Heart left ventricle (tissue), 13 donors: ENCODE results near the gene SPATA21.

Source experiments
- POLR2A ChIP-seq, 2 donors: fragments of 450-650 bp; IDR thresholded peaks; one replicate each; pipeline ENCODE4 v1.6.1; 2017; ENCODE audit warnings: antibody characterized with exemption in 2 of 2, mild to moderate bottlenecking in 2 of 2, moderate library complexity in 2 of 2
- TF ChIP-seq, protein P1 (sequence below), 12 donors: fragments of 200-600 bp; sonication (generic) in 4 of 12; IDR thresholded peaks; one replicate each; pipeline versions ENCODE4 v1.5.0 to v1.8.0; 2018 to 2022; ENCODE audit warnings: antibody characterized with exemption in 12 of 12, mild to moderate bottlenecking in 5 of 12
- donor health status: ischemic (EF 13 %, LVEDD 7.1; RV severe dilation, severe dysfunction).
- donor health status: DM: no; HTN: yes; CAD: no.
- donor health status: DM: no; HTN: no; CAD: no.
- donor health status: ischemic (EF 25% LVEDD 6.9; RV normal size, moderate dysfunction).
- donor health status: ischemic (EF 25% LVEDD 5.7; RV mildly dilated, moderate dysfunction).
- donor health status: ischemic (EF 35%, LVEDD 5.7; RV mildly dilated, moderate dysfunction).
- donor health status: nonischemic (EF 11% LVEDD 7.7; RV severe dilation, severe dysfunction).
- donor health status: DM: yes; HTN: yes; CAD: no.
- donor health status: PGD.
- donor health status: ischemic (EF 29% LVEDD 5.4; RV normal size, mild dysfunction).
- donor health status: nonischemic (EF 23%, LVEDD 6.1; RV moderate dilation, normal function).

- TF ChIP-seq, protein P1, sequence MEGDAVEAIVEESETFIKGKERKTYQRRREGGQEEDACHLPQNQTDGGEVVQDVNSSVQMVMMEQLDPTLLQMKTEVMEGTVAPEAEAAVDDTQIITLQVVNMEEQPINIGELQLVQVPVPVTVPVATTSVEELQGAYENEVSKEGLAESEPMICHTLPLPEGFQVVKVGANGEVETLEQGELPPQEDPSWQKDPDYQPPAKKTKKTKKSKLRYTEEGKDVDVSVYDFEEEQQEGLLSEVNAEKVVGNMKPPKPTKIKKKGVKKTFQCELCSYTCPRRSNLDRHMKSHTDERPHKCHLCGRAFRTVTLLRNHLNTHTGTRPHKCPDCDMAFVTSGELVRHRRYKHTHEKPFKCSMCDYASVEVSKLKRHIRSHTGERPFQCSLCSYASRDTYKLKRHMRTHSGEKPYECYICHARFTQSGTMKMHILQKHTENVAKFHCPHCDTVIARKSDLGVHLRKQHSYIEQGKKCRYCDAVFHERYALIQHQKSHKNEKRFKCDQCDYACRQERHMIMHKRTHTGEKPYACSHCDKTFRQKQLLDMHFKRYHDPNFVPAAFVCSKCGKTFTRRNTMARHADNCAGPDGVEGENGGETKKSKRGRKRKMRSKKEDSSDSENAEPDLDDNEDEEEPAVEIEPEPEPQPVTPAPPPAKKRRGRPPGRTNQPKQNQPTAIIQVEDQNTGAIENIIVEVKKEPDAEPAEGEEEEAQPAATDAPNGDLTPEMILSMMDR (IDR thresholded peaks at IDR 0.05) = no peak
- TF ChIP-seq POLR2A (IDR thresholded peaks at IDR 0.05) = no peak
These were observed 11.8 kb downstream of the SPATA21 start for GRCh38 chr1:16425125-16426025.
